ENCODE measurements around the gene SFXN3.

DNA sequence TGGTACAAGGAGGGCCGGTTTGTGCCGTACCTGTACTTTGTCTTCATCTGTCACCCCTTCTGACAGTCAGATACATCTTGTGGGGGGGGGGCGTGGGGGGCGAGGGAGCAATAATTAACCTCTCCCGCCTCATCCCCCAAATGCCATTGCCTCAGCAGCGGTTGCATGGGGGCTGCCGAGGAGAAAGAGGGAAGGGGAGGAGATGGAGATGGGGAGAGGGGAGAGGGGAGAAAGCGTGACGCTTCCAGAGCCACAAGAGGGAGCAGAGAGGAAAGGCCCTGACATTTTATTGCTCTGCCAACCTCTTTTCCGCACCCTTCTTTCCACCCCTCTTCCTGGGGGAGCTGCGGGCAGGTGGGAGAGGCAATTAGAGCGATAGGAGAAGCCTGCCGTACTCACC lies 42.6 kb downstream of the SFXN3 start:
- TF ChIP-seq, protein P1, sequence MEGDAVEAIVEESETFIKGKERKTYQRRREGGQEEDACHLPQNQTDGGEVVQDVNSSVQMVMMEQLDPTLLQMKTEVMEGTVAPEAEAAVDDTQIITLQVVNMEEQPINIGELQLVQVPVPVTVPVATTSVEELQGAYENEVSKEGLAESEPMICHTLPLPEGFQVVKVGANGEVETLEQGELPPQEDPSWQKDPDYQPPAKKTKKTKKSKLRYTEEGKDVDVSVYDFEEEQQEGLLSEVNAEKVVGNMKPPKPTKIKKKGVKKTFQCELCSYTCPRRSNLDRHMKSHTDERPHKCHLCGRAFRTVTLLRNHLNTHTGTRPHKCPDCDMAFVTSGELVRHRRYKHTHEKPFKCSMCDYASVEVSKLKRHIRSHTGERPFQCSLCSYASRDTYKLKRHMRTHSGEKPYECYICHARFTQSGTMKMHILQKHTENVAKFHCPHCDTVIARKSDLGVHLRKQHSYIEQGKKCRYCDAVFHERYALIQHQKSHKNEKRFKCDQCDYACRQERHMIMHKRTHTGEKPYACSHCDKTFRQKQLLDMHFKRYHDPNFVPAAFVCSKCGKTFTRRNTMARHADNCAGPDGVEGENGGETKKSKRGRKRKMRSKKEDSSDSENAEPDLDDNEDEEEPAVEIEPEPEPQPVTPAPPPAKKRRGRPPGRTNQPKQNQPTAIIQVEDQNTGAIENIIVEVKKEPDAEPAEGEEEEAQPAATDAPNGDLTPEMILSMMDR (IDR thresholded peaks at IDR 0.05), result no peak
- no peak for TF ChIP-seq POLR2A (IDR thresholded peaks at IDR 0.05)

All from lower leg skin (tissue), 3 donors.